ENCODE measurements around the gene LRP1B.

The LRP1B gene

DNA sequence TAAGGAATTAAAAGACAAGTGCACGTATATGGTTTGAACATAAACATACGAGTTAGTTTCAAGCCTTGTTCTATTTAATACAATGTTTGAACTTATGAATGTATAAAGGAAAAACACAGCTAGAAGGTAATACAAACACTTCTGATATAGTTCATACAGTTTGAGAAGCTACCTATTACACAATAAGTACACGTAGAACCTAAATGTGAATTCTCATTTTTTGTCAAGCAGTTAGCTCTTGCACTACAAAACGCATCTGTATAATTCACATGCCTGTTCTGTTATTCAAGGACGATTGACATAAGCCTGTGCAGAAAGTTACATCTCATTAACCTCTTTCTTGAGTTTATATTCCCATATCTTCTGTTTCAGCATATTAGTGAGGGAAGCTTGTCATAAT is 2.7 kb downstream of the LRP1B start:
- no peak overlapping the region for H2AFZ ChIP-seq (ENCODE audit: low read length)
- no peaks in the 10 kb centered on the region for H3K9me2 ChIP-seq (replicated peaks; ENCODE audit: insufficient read depth, low read length)
- no peaks in the 10 kb centered on the region for H3K27me3 ChIP-seq (replicated peaks; ENCODE audit: insufficient read depth, low read length)
- TF ChIP-seq EZH2 (optimal IDR thresholded peaks at IDR 0.05; ENCODE audit: low read depth, low read length) (no peak), CTCF (IDR thresholded peaks at IDR 0.05; ENCODE audit: low read length) (no peak), EZH2phosphoT487 (IDR thresholded peaks at IDR 0.05; ENCODE audit: low read length) (no peak)
- H3K36me3 ChIP-seq (replicated peaks; ENCODE audit: insufficient read depth, low read length) = no peaks in the 10 kb centered on the region
- no peaks in the 10 kb centered on the region for H3K79me2 ChIP-seq (ENCODE audit: low read length)
- H3K4me1 ChIP-seq (ENCODE audit: low read length) = no peaks in the 10 kb centered on the region
- H3K9ac ChIP-seq (ENCODE audit: low read length) = no peak overlapping the region
- no peak overlapping the region for H3K4me3 ChIP-seq (ENCODE audit: low read length)
- H4K20me1 ChIP-seq (ENCODE audit: insufficient read depth, low read length) = no peaks in the 10 kb centered on the region
- H3F3A ChIP-seq (ENCODE audit: insufficient read depth, low read length) = no peaks in the 10 kb centered on the region
- no peak for DNase-seq
- H3K27ac ChIP-seq (ENCODE audit: low read length) = no peak overlapping the region
- no peak overlapping the region for H3K4me2 ChIP-seq (ENCODE audit: low read depth, low read length)
- no peaks in the 10 kb centered on the region for H3K9me3 ChIP-seq (replicated peaks; ENCODE audit: insufficient read depth, low read length)

- no peaks in the 10 kb centered on the region for H3K36me3 ChIP-seq (replicated peaks; ENCODE audit: insufficient read depth, low read length)
- no peak overlapping the region for H3K9ac ChIP-seq (ENCODE audit: low read length)
- no peaks in the 10 kb centered on the region for H3K9me2 ChIP-seq (replicated peaks; ENCODE audit: insufficient read depth, low read length)
- no peaks in the 10 kb centered on the region for H3K27me3 ChIP-seq (replicated peaks; ENCODE audit: insufficient read depth, low read length)
- DNase-seq = no peak
- H3K9me3 ChIP-seq (replicated peaks; ENCODE audit: insufficient read depth, low read length) = no peaks in the 10 kb centered on the region
- H3F3A ChIP-seq (ENCODE audit: insufficient read depth, low read length) = no peaks in the 10 kb centered on the region
- no peak overlapping the region for H3K27ac ChIP-seq (ENCODE audit: low read length)
- H2AFZ ChIP-seq (ENCODE audit: low read length) = no peak overlapping the region
- TF ChIP-seq EZH2 (optimal IDR thresholded peaks at IDR 0.05; ENCODE audit: low read depth, low read length) (no peak), EZH2phosphoT487 (IDR thresholded peaks at IDR 0.05; ENCODE audit: low read length) (no peak), CTCF (IDR thresholded peaks at IDR 0.05; ENCODE audit: low read length) (no peak)
- H3K79me2 ChIP-seq (ENCODE audit: low read length) = no peaks in the 10 kb centered on the region
- no peaks in the 10 kb centered on the region for H3K4me1 ChIP-seq (ENCODE audit: low read length)
- H3K4me2 ChIP-seq (ENCODE audit: low read depth, low read length) = no peak overlapping the region
- no peak overlapping the region for H3K4me3 ChIP-seq (ENCODE audit: low read length)
- H4K20me1 ChIP-seq (ENCODE audit: insufficient read depth, low read length) = no peaks in the 10 kb centered on the region
Measured at GRCh38 chr2:142127248-142127647, 3.6 kb downstream of the LRP1B start.

- no peaks in the 10 kb centered on the region for H3F3A ChIP-seq (ENCODE audit: insufficient read depth, low read length)
- TF ChIP-seq CTCF (IDR thresholded peaks at IDR 0.05; ENCODE audit: low read length) (no peak), EZH2phosphoT487 (IDR thresholded peaks at IDR 0.05; ENCODE audit: low read length) (no peak), EZH2 (optimal IDR thresholded peaks at IDR 0.05; ENCODE audit: low read depth, low read length) (no peak)
- no peaks in the 10 kb centered on the region for H3K9me2 ChIP-seq (replicated peaks; ENCODE audit: insufficient read depth, low read length)
- no peak overlapping the region for H3K4me2 ChIP-seq (ENCODE audit: low read depth, low read length)
- H4K20me1 ChIP-seq (ENCODE audit: insufficient read depth, low read length) = no peaks in the 10 kb centered on the region
- no peaks in the 10 kb centered on the region for H3K36me3 ChIP-seq (replicated peaks; ENCODE audit: insufficient read depth, low read length)
- H3K79me2 ChIP-seq (ENCODE audit: low read length) = no peaks in the 10 kb centered on the region
- DNase-seq = no peak
- no peaks in the 10 kb centered on the region for H3K9me3 ChIP-seq (replicated peaks; ENCODE audit: insufficient read depth, low read length)
- H3K27me3 ChIP-seq (replicated peaks; ENCODE audit: insufficient read depth, low read length) = no peaks in the 10 kb centered on the region
- no peak overlapping the region for H3K9ac ChIP-seq (ENCODE audit: low read length)
- H3K4me1 ChIP-seq (ENCODE audit: low read length) = no peaks in the 10 kb centered on the region
- H2AFZ ChIP-seq (ENCODE audit: low read length) = no peak overlapping the region
- no peak overlapping the region for H3K4me3 ChIP-seq (ENCODE audit: low read length)
- H3K27ac ChIP-seq (ENCODE audit: low read length) = no peak overlapping the region
Measured at GRCh38 chr2:142124706-142125105, 6.1 kb downstream of the LRP1B start.
